Left colon (tissue), 2 donors: Measurements from ENCODE around the gene LRMDA. TPM values are rescaled to one million over a fixed set of nuclear protein-coding genes. Genes with fewer than 3 reads are reported as not detected.

Experiments used
- ATAC-seq: fragments of 200-7000 bp; cut with Tn5 transposase; one replicate; pipeline ENCODE4 v1.9.1; 2020; ENCODE audit warnings: mild to moderate bottlenecking, moderate library complexity
- DNase-seq, 2 donors: peaks; one replicate each; pipeline ENCODE4 v3.0.0-alpha.2; 2020
- intact Hi-C, 2 donors: fragments of 100-400 bp; cut with DNase I in 1 of 2; cut with micrococcal nuclease in 1 of 2; formaldehyde crosslinking; loops; one replicate each; pipeline versions ENCODE4 v1.11.2 to v1.14.0; 2022; cut with DNase I, micrococcal nuclease
- total RNA-seq, 2 donors: library from RNA; stranded (reverse); fragmentation: NEBNext Ultra II Directional; extraction: Animal tissue kit (Norgen Biotek cat#: 25700); gene quantifications; one replicate each; pipeline ENCODE4 v1.2.1, GENCODE V29; 2021
- donor health status: DM: no; HTN: no; CAD: no.
- donor health status: DM: yes; HTN: yes; CAD: no.

Gene LRMDA
- total RNA-seq, 2 donors from 2014 or later = 8.1 to 10.6 TPM

DNA sequence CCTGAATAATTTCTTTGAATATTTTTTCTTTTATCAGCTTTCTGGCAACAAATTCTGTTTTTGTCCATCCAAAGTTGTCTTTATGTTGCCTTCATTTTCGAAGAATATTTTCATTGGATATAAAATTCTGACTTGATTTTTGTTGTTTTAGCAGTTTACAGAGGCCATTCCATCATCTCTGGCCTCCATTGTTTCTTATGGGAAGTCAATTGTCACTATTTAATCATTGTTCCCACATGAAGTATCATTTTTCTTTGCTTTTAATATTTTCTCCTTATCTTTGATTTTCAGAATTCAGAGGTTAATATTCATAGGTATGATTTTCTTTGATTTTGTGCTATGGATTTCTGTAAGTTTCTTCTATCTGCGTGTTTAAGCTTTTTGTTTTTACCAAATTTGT, 512.6 kb downstream of the LRMDA start:
- intact Hi-C loops = no loop called here
- ATAC-seq (no peak), DNase-seq (no peak)

DNA sequence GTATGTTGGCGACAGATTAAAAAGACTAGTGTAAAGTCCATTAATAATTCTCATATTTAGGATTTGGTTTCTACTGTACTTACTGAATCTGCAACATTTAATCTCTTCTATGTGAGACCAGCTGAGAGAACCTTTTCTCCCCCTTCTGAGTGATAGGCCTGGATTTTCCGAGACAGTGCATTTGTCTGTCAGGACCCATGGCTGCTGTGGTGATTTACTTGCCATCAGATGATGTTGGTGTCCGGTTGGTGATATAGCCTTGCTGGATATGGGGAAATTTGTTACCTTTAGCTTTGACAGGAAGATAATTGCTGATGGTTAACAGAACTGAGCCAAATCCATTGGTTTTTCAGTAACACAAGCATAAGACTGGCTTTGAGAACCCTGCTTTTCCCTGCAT, 517.2 kb downstream of the LRMDA start:
- intact Hi-C loops = no loop called here
- no peak for DNase-seq
- ATAC-seq = no peak

DNA sequence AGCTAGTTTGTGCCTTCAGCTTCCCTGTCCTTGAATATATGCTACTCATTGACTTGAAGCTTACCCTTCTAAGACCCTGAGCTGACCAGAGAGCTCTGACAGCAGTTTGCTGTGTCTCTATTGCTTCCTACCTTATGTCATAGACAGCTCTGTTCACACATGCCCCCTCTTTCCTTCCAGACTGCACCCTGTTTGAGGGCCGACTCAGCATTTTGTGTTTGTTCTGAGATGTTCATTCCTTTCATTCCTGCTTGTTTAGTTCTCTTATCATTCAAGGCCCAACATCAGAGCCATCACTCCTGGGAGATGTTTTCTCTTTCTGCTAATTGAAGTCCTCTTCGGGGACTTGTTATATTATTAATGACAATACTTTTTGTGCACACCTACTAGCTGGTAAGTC, 518.9 kb downstream of the LRMDA start:
- DNase-seq (no peak), ATAC-seq (no peak)
- intact Hi-C loops = no loop called here

DNA sequence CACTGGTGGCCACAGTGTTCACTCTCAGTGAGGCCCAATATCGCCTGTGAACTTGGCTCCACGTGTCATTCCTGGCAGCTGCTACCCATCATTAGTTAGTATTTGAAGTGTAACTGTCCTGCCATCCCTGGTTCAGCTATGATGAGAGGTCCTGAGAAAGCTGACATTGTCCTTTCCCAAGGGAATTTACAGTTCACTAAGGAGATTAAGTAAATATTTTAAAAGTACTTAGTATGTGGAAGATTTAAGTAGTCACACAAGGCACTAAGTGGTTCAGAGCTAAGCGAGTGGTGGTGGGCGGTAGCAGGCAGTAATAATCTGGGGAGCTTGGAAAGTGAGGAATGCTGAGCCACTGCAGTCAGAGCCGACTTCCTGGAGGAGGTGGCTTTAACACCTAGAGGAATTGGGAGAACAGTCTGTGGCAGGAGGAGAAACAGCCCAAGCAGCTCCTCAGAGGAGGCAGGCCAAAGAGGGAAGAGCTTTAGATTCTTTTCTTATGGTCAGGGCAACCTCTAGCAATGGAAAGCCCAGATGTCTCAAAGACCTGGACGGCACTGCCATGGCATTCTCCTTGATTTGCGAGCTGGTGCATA, 519.7 kb downstream of the LRMDA start:
- ATAC-seq (no peak), DNase-seq (no peak)
- intact Hi-C loops = no loop called here

DNA sequence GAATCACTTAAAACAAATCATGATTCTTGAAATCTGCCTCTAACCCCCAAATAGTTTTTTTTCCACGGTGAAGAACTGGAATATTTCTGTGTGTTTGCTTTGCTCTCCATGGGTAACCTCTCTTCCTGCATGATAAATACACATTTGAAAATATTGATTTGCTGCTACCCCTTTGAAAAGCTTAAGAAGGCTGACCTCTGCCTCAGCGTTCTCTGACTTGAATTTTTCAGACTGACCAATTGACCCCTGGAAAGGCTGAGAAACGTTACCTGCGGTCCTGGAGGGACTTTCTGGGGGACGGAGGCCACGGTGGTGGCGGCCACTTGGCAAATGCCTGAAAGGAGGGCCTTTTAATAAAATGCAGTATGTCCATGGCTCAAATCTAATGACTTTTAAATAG, 520.2 kb downstream of the LRMDA start:
- ATAC-seq (no peak), DNase-seq (no peak)
- intact Hi-C loops = no loop called here

DNA sequence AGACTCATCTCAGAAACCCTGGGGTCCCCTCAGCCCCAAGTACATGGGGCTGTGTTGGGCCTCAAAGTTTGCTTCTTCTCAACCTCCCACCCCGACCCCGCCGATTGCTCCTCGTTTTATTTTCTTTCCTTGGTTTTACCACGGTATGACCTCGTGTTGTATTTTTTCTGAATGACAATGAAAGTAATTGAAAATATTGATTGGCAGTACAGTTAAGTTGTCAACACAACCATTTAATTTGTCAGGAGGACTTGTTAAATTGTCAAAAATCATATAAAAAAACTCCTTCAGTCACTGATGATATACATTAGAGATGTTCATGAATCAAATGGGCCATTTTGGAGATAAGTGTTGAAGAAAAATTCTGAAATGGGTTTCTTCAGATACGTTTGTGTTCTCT, 520.7 kb downstream of the LRMDA start:
- no peak for ATAC-seq
- DNase-seq = no peak
- intact Hi-C loops = no loop called here

DNA sequence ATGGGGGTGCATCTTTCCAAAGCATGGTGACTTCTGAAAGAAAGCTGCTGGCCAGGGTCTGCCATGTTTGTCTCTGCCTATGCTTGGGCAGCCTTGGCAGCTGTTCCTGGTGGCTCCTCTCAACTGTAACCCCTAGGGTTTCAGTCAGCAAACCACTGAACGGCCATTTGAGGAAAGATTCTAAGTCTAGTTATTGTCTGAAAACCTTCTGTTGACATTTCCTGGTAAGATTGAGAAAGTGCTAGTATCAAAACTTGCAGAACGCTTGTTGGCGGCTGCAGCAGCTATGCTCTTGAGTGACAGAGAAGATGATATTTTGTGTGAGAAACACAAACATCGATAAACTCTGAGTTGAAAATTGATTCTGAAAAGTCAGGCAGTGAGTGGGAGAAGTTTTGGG, 523.1 kb downstream of the LRMDA start:
- DNase-seq = no peak
- intact Hi-C loops = no loop called here
- ATAC-seq = no peak

DNA sequence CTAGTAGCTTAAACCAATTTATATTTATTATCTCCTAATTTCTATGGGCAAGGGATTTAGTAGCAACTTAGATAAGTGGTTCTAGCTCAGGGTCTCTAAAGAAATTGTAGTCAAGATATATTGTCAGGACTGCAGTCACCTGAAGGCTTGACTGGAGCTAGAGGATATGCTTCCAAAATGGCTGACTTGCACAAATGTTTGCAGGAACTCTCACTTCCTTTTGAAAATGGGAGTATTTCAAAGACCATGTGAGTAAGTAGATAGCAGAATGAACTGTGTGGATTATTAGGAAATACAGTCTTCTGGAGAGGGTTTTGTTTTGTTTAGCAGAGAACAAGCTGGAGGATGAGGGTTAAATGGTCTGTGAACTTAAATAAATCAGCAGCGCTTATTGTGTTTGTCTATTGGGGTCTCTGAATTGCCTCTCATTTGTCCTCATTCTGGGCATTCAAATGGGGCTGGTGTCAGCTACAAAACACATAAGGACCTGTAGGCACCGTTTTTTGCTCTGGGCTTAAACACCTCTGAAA, 524.6 kb downstream of the LRMDA start:
- intact Hi-C loops = no loop called here
- no peak for DNase-seq
- no peak for ATAC-seq

DNA sequence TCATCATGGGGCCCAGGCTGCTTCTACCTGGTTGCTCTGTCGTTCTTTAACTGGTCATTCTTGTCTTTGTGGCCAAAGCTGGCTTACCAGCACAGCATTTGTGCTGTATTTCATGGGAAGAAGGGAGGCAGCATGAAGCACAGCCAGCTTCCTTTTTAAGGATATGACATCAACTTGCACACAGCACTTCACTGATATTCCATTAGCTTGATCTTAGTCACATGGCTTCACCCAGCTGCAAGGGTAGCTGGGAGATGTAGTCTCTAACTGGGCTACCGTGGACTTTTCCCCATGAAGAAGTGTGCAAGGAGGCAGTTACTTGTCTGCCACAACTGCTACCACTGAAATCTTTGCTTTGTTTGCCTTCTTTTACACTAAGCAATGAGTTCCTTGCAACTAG, 525.2 kb downstream of the LRMDA start:
- intact Hi-C loops = no loop called here

DNA sequence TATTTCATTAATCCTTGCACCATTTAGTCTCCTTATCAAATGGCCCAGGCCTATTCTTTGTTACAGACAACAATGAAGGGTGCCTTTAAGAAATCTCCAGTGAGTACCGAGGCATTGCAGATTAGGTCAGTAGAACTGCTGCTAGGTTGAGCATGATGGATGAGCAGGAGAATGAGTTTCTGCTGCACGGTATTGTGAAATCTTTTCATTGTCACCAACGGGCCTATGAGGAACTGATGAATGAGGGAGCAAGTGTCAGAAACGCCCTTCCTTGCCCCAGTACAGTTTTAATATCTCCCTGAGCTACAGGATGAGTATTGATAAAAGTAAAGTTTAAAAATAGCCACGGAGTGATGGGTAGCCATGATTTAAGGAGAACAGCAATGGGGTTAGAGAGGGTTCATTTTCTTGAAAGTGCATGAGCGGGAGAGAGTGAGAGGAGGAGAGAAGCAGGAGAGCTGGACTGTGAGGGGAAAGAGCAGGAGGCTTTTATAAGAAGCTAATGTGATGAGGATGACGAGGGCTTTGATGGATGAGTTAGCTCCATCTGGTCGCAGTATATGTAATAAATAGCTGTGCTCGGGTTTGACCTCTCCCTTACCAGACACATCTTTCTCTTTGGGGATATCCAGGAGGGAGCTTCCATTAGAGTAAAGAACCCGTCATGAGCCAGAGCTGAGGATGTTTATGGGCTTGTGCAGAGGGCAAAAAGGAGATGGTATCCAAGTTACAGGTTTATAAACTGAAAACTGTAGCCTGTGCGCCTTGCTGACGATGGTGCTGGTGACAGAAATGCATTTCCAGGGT, 526.1 kb downstream of the LRMDA start:
- no peak for DNase-seq
- ATAC-seq = no peak
- intact Hi-C loops = no loop called here

More for the DNA sequence above, 525.2 kb downstream of the LRMDA start:
- DNase-seq = no peak
- no peak for ATAC-seq

DNA sequence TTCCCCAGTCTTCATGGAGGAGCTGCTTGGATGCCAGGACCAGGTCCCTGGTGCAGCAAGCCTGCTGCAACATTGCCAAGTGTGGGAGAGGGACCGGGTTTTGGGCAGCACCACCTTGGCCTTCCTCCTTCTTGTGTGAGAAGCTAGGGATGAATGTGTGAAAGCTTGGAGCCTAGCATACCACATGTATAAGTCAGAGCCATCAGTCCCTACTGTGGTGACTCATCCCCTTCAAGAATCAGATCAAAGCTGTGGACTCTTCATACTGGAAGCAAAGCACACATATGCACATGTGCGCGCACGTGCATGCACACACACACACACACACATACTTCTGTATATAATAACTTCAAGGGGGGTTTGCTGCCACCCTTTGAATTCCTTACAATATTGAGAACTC, 527.8 kb downstream of the LRMDA start:
- intact Hi-C loops = no loop called here
- ATAC-seq (no peak), DNase-seq (no peak)

DNA sequence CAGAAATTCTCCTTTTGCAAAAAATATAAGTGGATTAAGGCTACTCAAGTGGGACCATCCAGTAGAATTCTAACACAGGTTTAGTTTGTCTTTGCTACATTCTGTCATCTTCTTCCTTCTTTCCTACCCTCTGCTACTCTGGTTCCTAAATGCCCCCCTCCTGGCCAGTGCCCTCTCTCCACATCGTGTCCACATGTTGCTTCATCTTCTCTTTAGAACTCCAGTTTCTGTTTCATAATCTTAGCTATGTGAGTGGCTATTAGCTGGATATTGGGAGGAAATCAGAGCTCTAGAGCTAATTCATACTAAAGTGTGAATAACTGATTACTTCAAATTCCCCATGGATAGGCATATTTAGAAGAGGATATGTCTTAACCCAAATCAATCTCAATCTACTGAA, 528.5 kb downstream of the LRMDA start:
- DNase-seq (no peak), ATAC-seq (no peak)
- intact Hi-C loops = no loop called here

DNA sequence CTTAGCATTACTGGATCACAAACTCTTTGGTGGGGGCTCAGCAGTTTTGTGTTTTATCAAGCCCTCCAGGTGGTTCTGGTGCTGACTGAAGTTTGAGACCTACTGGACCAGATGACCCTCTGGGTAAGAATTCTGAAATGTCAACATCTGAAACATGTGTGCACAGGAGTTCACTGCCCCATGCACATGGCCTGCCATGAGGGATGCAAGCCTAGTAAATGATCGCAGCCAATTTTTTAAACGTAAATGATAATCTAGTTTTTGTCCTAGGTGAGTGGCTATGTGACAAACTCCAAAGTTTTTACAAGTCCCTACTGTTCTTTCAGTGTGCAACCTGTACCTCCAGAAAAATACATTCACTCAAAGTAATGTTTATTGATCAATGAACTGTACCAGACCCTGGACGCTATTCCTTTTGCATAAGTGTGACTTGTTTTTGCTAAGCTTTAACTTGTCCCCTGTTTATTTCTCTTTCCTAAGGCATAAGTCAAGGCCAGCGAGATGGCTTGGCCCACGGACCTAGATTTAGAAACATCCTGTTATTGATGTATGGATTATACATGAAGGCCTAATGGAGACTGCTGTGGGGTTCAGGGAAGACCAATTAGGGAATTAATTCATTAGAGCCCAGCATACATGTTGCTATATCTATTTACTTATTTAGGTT, 531.1 kb downstream of the LRMDA start:
- no peak for ATAC-seq
- DNase-seq = no peak
- intact Hi-C loops = no loop called here

DNA sequence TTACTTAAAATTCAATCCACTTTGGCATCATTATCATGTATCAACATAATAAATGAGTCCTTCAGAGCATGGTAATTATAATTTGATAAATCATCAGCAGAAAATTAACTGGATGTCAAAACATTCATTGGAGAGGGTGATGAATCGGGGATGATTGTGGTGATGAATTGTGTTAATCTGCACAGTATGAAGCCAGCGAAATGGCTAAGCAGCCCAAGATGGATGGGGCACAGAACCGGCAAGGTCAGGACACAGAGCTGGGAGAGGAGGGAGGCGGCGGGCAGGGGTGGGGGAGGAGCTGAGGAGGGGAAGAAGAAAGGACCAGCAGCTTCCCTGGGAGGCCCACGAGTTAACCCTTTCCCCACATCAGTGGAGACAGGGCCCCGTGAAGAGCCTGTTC, 536.1 kb downstream of the LRMDA start:
- ATAC-seq (no peak), DNase-seq (no peak)
- intact Hi-C loops = no loop called here

DNA sequence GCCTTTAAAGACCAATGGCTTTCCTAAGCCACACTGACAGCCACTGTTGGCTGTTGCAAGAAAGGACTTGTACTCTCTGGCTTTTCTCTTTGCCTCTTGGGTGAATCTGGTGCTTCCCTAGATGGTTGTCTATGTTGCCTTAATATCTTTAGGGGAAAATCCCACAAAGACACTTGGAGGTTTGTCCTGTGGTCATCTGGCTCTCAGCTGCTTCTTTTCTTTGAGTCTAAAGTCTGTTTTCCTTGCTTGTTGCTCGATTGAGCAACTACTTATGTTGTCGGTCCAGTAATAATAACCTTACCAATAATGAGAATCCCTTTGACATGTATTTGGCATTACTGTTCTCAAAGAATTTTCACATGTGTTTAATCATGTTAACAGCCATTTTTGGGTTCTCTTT, 537.6 kb downstream of the LRMDA start:
- intact Hi-C loops = no loop called here
- ATAC-seq = no peak
- no peak for DNase-seq

DNA sequence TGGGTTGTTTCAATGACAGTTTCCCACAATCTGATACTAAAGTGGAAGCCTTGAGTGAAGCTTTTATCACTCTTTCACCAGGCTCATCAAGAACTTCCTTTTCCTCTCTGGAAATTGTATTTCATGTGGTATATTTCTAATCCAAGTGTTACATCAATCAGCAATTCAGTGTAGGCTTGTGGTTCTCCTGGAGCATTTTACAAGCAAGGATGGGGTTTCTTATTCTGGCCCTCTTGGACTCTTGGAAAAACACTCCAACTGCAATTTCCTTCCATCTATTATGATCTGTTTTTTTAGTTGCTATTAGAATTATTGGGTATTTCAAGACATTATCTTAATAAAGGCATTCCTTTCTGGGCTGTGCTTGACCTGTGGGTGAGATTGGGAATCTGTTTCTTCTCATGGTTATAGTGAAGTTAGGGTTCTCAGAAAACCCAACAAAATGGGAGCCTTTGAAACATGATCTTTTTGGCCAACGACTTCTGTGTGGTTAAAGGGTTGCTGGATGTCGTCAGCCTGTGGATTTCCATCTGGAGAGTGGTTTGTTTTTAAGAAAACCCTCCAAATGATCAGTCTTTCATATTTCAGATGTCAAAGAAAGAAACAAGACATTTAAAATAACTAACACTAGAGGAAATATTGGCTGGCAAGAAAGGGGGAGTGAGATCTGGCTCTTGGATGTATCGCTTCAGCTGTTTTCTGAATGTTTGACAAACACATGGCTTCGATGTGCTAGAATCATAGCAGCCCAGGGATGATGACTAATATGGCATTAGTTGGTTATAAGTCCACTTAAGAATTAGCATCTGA, 540.2 kb downstream of the LRMDA start:
- ATAC-seq (no peak), DNase-seq (no peak)
- intact Hi-C loops = no loop called here

DNA sequence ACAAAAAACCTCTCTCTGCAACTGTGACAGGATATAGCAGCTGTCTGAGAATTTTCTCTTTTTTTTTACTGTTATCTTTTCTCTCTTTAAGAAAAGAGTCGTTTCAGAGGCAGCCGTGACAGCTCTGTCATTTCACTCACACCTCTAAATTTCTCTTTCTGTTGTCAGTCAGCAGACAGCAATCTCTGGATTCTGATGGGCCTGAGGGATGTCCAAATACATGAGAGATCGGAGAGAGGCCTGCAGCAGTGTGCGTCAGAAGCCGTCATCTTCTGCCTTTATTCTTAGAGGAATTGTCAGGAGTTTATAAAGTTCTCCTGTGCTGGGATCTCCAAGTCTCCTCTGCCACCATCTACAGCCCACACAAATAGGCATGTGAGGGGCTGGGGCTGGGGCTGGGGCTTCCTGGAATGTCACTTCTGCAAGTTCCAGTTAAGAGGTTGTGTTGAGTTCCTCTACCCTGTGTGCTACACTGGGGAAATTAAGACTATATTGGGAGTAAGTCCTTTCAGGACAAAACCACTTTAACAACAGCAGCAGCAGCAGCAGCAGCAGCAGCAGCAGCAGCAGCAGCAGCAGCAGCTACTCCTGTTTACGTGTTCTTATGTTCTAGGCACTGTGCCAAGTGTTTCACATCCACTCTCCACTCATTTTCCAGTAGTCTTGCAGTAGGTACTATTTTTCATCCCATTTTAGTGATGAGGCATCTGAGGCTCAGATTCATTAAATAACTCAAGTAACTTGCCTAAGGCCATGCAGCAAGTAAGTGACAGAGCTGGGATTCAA, 541.3 kb downstream of the LRMDA start:
- DNase-seq = no peak
- no peak for ATAC-seq
- intact Hi-C loops = no loop called here

DNA sequence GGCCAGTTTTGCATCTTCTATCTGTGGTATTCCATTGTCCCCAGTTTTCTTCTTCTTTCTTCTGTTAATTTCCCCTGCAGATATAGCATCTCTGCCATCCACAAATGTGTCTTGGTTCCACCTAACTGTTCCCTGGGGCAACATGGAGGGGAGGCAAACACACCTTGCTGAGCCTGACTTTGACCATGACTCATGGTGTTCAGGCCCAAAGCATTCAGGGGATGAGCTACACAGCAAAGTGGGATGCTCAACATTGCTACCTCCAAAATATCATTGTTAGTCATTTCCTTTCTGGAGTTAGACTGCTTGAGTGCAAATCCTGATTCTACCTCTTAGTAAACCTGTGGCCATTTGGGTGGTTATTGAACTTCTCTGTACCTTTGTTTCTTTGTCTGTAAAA, 542.7 kb downstream of the LRMDA start:
- ATAC-seq = no peak
- DNase-seq = no peak
- intact Hi-C loops = no loop called here

DNA sequence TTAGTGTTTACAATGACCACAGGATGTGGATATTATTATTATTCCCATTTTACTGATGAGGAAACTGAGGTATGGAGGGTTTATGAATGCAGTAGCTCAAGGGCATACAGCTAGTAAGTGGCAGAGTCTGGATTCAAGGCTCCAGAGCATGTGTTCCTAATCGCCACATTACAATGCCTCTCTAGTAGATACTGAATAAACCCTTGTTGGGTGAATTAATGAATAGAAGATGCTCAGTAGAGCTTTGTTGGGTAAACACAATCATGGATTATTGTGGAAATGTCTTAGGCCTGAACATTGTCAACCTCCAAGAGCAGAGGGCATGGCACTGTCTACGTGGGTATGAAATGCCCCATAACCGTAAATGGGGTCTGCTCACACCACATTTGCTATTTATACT, 545.3 kb downstream of the LRMDA start:
- intact Hi-C loops = no loop called here
- DNase-seq (no peak), ATAC-seq (no peak)
